ENCODE data around the gene PJVK. TPM values are rescaled to one million over a fixed set of nuclear protein-coding genes. Genes with fewer than 3 reads are reported as not detected.

Gene PJVK
- total and polyA plus RNA-seq, 8 donors, result 0.88 to 7.1 (median 1.7) TPM

- Histone ChIP-seq H3K36me3 (no peaks in the 10 kb centered on the region), H3K9me3 (no peaks in the 10 kb centered on the region), H3K27ac (peak within 1 kb of the TSS; percentile 87 to 97 (median 95)), H3K4me3 (peak within 1 kb of the TSS; percentile 75 to 93 (median 91)), H3K27me3 (no peaks in the 10 kb centered on the region), H3K4me1 (peaks cover 18 to 52% (median 30%) of the 10 kb centered on the region in 3 donors)
- FAIRE-seq (no peak), ATAC-seq (peak; percentile 85 to 91 (median 89)), DNase-seq (peak; percentile 96 to 98 (median 96))
- WGBS, 2 donors, result 0 to 1% methylated on average over 66 to 92 of the region's 92 CpGs
- no peak for TF ChIP-seq CTCF (IDR thresholded peaks at IDR 0.05)
- intact Hi-C loops (cut with DNase I), result no loop called here
Measured at GRCh38 chr2:178480227-178481181, 29.3 kb downstream of the PJVK start, which contains the start of gene PLEKHA3. Gene PLEKHA3 (plus strand): TSS chr2:178480457. CDS start chr2:178480870, 413 bp downstream.

- no peaks in the 10 kb centered on the region for H3K9me3 ChIP-seq
- H3K36me3 ChIP-seq, result no peaks in the 10 kb centered on the region
- H3K4me1 ChIP-seq, result peaks cover 22 to 50% (median 30%) of the 10 kb centered on the region in 3 donors
- ATAC-seq (no peak), DNase-seq (no peak), FAIRE-seq (no peak)
- intact Hi-C loops (cut with DNase I), result no loop called here
- no peak overlapping the region for H3K4me3 ChIP-seq
- 71 to 78% methylated on average over 4 of the region's 4 CpGs for WGBS, 2 donors
- no peak for TF ChIP-seq CTCF (IDR thresholded peaks at IDR 0.05)
- no peak overlapping the region for H3K27ac ChIP-seq
- H3K27me3 ChIP-seq, result no peaks in the 10 kb centered on the region
Measured at GRCh38 chr2:178482437-178482836, 31.3 kb downstream of the PJVK start.

GRCh38 chr2:178484245-178485041, 33.3 kb downstream of the PJVK start:
- no peaks in the 10 kb centered on the region for H3K27me3 ChIP-seq
- ATAC-seq (peak in 1 of 4 donors; percentile 4), DNase-seq (peak in 3 of 6 donors; percentile 43 to 77 (median 60)), FAIRE-seq (no peak)
- no peak overlapping the region for H3K27ac ChIP-seq
- no peaks in the 10 kb centered on the region for H3K9me3 ChIP-seq
- H3K36me3 ChIP-seq, result no peaks in the 10 kb centered on the region
- intact Hi-C loops (cut with DNase I), result no loop called here
- 33 to 34% methylated on average over 6 of the region's 6 CpGs for WGBS, 2 donors
- TF ChIP-seq CTCF (IDR thresholded peaks at IDR 0.05), result no peak
- peaks cover 22 to 42% (median 30%) of the 10 kb centered on the region in 3 donors for H3K4me1 ChIP-seq
- H3K4me3 ChIP-seq, result no peak overlapping the region

- TF ChIP-seq CTCF (IDR thresholded peaks at IDR 0.05), result no peak
- Histone ChIP-seq H3K36me3 (peaks cover 0 to 6% (median 0%) of the 10 kb centered on the region in 3 donors), H3K4me3 (no peak overlapping the region), H3K4me1 (peaks cover 22 to 37% (median 30%) of the 10 kb centered on the region in 3 donors), H3K27ac (no peak overlapping the region), H3K27me3 (no peaks in the 10 kb centered on the region), H3K9me3 (no peaks in the 10 kb centered on the region)
- intact Hi-C loops (cut with DNase I), result no loop called here
- DNase-seq (no peak), FAIRE-seq (no peak), ATAC-seq (no peak)
- 55% methylated on average over 3 of the region's 3 CpGs for WGBS, 2 donors
Measured at GRCh38 chr2:178485356-178485755, 34.2 kb downstream of the PJVK start.

All from pancreas (tissue), 10 donors.